BJ (cell line): Measurements from ENCODE around the gene RRBP1. TPM values are rescaled to one million over a fixed set of nuclear protein-coding genes. Genes with fewer than 3 reads are reported as not detected.

Source experiments
- CTCF ChIA-PET: fragments of 350-600 bp; formaldehyde crosslinking; extraction: SDS; loops from one replicate; lab custom pipeline; 2021; ENCODE audit warnings: antibody characterized with exemption, inconsistent platforms; lab: Yijun Ruan, JAX
- POLR2A ChIA-PET: fragments of 300-600 bp; sonication (Branson Sonifier 250); formaldehyde crosslinking; extraction: SDS; loops from one replicate; lab custom pipeline; 2021; ENCODE audit warnings: antibody characterized with exemption; lab: Charles Lee
- DNase-seq: peaks from one replicate; pipeline ENCODE4 v3.0.0-alpha.2; 2011; ENCODE audit warnings: low read depth
- H3K27me3 ChIP-seq: 2 replicates; pipeline ENCODE4 v1.6.0; 2011; ENCODE audit warnings: low read length; ENCODE audit not compliant: control insufficient read depth, insufficient read depth
- H3K36me3 ChIP-seq: 2 replicates; pipeline ENCODE4 v1.5.1; 2011; ENCODE audit warnings: low read length; ENCODE audit not compliant: control insufficient read depth, insufficient read depth
- H3K4me3 ChIP-seq: 2 replicates; pipeline ENCODE4 v1.5.1; 2011; ENCODE audit warnings: low read depth, mild to moderate bottlenecking, control low read depth, low read length
- polyA plus RNA-seq: library from polyadenylated mRNA; depleted of rRNA; stranded (reverse); fragments of >200 nt; gene quantifications from 2 replicates; pipeline ENCODE4 v1.2.3, GENCODE V29; 2011
- TF ChIP-seq, protein P1 (sequence below): IDR thresholded peaks from 2 replicates; pipeline ENCODE4 v1.5.1; 2011; ENCODE audit warnings: low read depth, mild to moderate bottlenecking, control low read depth, inconsistent platforms, low read length, moderate library complexity; ENCODE audit not compliant: insufficient read depth

Gene RRBP1
- polyA plus RNA-seq, 1 experiment, result 98.7 TPM

DNA sequence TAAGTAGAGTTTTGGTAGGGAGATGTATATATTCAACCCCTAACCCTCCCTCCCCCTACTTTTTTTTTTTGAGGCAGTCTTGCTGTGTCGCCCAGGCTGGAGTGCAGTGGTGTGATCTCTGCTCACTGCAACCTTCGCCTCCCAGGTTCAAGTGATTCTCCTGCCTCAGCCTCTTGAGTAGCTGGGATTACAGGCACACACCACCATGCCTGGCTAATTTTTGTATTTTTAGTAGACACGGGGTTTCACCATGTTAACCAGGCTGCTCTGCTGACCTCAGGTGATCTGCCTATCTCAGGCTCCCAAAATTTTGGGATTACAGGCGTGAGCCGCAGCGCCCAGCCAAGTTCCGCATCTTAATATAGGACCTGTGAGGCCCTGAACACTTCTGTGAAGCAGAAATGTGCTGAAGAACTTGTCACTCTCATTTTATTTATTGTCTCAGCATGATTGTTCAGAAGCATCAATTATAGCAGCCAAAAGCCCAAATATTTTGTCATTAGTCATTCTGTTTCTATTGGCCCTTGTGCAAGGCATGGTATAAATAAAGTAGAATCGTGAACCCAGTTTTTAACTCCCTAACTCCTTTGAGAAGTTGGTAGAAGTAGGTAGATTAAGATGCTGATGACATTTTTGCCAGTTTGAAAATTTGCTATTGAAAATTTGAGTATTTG lies 92.7 kb downstream of the RRBP1 start:
- no peak for DNase-seq
- POLR2A ChIA-PET, result no interaction called here
- CTCF ChIA-PET, result interaction anchor here (0.8 to 2.0 kb wide), 2 partner anchors 10 to 53 kb away, joined by 3 to 5 read pairs; no protein-coding TSS in a partner anchor

GRCh38 chr20:17587824-17588223 lies 94.2 kb downstream of the RRBP1 start:
- TF ChIP-seq, protein P1, sequence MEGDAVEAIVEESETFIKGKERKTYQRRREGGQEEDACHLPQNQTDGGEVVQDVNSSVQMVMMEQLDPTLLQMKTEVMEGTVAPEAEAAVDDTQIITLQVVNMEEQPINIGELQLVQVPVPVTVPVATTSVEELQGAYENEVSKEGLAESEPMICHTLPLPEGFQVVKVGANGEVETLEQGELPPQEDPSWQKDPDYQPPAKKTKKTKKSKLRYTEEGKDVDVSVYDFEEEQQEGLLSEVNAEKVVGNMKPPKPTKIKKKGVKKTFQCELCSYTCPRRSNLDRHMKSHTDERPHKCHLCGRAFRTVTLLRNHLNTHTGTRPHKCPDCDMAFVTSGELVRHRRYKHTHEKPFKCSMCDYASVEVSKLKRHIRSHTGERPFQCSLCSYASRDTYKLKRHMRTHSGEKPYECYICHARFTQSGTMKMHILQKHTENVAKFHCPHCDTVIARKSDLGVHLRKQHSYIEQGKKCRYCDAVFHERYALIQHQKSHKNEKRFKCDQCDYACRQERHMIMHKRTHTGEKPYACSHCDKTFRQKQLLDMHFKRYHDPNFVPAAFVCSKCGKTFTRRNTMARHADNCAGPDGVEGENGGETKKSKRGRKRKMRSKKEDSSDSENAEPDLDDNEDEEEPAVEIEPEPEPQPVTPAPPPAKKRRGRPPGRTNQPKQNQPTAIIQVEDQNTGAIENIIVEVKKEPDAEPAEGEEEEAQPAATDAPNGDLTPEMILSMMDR, result no peak
- POLR2A ChIA-PET, result no interaction called here
- H3K36me3 ChIP-seq, result peaks cover 6% of the 10 kb centered on the region
- no peak for DNase-seq
- CTCF ChIA-PET, result no interaction called here
- no peaks in the 10 kb centered on the region for H3K27me3 ChIP-seq
- H3K4me3 ChIP-seq, result no peak overlapping the region

More for the DNA sequence above, 92.7 kb downstream of the RRBP1 start:
- Histone ChIP-seq H3K4me3 (no peak overlapping the region), H3K36me3 (peaks cover 5% of the 10 kb centered on the region), H3K27me3 (no peaks in the 10 kb centered on the region)
- TF ChIP-seq, protein P1, result no peak

GRCh38 chr20:17587148-17587547 lies 94.9 kb downstream of the RRBP1 start:
- no peak for DNase-seq
- peaks cover 3% of the 10 kb centered on the region for H3K36me3 ChIP-seq
- ChIA-PET POLR2A (no interaction called here), CTCF (interaction anchor here (1.3 kb wide), 1 partner anchor 17 kb away, joined by 3 read pairs; the partner anchor contains the start of gene DSTN)
- H3K4me3 ChIP-seq, result no peak overlapping the region
- no peaks in the 10 kb centered on the region for H3K27me3 ChIP-seq
- TF ChIP-seq, protein P1, result no peak

- POLR2A ChIA-PET, result no interaction called here
- Histone ChIP-seq H3K4me3 (no peak overlapping the region), H3K27me3 (no peaks in the 10 kb centered on the region), H3K36me3 (peaks cover 1% of the 10 kb centered on the region)
- CTCF ChIA-PET, result interaction anchor here (0.7 to 1.3 kb wide), 2 partner anchors 16 to 56 kb away, joined by 3 read pairs; partner anchors contain the start of gene DSTN
- TF ChIP-seq, protein P1, result no peak
- DNase-seq, result no peak
Observed at GRCh38 chr20:17586250-17586649, 95.8 kb downstream of the RRBP1 start.

- H3K36me3 ChIP-seq, result peaks cover 1% of the 10 kb centered on the region
- ChIA-PET CTCF (no interaction called here), POLR2A (no interaction called here)
- H3K27me3 ChIP-seq, result no peaks in the 10 kb centered on the region
- H3K4me3 ChIP-seq, result no peak overlapping the region
- no peak for DNase-seq
- TF ChIP-seq, protein P1, result no peak
Observed at GRCh38 chr20:17584689-17585088, 97.4 kb downstream of the RRBP1 start.
